HG02678 (cell line): ENCODE results near the gene BRAT1.

Experiments used
- ATAC-seq: cut with Tn5 transposase; IDR thresholded peaks from one replicate; pipeline ENCODE4 v1.9.1; 2021; ENCODE audit warnings: mild to moderate bottlenecking, moderate library complexity; ENCODE audit not compliant: unreplicated experiment

Gene BRAT1

DNA sequence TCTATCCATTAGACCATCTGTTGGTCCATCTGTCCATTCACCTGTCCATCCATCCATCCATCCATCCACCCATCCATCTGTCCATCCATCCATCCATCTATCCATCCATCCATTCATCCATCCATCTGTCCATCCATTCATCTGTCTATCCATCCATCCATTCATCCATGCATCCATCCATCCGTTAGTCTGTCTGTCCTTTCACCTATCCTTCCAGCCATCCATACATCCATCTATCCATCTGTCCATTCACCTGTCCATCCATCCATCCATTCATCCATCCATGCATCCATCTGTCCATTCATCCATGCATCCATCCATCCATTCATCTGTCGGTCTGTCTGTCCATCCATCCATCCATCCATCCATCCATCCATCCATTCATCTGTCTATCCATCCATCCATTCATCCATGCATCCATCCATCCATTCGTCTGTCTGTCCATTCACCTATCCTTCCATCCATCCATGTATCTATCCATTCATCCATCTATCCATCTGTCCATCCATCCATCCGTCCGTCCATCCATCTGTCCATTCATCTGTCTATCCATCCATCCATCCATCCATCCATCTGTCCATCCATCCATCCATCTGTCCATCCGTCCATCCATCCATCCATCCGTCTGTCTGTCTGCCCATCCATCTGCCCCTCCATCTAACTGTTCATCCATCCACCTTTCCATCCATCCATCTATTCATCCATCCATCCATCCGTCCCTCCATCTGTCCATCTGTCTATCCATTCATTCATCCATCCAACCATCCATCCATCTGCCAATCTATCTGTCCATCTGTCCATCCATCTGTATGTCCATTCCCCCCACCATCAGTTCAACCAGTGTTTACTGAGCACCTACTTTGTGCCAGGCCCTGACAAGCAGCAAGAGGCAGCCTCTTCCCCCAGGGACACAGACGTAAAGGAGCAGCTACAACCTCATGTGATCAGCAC is 40.6 kb downstream of the BRAT1 start:
- ATAC-seq: no peak

DNA sequence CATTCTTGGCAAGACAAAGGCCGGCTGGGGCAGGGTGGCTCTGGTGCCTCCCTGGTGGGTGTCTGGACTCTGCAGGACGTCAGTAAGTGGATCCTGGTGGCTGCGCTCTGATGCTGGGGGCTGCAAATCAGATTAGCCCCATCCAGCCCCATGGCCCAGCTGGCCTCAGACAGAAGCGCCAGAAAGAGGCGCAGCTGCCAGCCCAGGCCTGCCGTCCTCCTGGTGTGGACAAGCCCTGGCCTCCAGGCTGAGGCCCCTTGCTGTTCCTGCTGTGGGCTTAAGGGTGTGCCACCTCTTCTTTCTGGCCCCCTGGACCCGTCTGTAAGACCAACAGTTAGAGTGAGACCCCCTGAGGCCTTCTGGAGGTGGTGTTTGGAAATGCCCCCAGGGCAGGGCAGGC is 41.6 kb downstream of the BRAT1 start:
- no peak for ATAC-seq

- ATAC-seq: no peak
Observed at GRCh38 chr7:2512713-2513112, 42.6 kb downstream of the BRAT1 start.

DNA sequence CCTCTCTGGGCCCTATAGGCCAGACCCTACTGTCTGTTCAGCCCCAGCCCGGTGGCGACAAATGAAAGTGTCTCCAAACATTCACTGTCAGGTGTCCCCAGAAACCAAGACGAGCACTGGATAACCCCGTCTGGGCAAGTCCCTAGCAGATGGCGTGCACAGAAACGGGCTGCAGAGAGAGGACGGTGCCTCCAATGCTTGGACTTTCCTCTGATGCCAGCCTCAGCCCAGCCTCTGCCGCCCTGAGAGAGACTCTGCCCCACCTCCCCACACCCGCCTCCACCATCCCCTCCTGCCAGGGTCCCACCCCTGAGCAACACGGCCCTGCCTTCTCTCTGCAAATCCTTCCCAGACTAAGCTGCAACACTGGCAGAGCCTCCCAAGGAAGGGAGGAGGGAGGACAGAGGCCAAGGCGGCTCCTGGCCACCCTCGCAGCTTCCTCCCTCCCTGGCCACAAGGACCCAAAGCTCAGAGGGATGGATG is 43.1 kb downstream of the BRAT1 start:
- no peak for ATAC-seq

DNA sequence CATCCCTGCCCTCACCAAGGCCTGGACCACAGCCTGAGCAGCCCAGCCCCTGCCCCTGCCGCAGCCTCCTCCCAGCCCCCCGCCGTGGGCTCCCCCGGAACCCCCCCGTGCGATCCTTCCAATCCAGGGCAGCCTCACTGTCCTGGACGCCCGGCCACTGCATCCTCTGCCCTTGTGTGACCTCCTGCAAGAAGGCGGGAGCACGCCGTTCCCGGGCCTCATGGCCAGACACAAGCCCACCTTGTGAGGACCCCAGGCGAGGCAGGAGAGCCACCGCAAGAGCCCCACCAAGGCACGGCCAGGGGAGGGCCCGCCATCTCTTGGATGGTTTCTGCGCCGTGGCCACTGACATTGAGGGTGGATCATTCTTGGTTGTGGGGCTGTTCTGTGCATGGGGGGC is 43.6 kb downstream of the BRAT1 start:
- ATAC-seq: no peak

DNA sequence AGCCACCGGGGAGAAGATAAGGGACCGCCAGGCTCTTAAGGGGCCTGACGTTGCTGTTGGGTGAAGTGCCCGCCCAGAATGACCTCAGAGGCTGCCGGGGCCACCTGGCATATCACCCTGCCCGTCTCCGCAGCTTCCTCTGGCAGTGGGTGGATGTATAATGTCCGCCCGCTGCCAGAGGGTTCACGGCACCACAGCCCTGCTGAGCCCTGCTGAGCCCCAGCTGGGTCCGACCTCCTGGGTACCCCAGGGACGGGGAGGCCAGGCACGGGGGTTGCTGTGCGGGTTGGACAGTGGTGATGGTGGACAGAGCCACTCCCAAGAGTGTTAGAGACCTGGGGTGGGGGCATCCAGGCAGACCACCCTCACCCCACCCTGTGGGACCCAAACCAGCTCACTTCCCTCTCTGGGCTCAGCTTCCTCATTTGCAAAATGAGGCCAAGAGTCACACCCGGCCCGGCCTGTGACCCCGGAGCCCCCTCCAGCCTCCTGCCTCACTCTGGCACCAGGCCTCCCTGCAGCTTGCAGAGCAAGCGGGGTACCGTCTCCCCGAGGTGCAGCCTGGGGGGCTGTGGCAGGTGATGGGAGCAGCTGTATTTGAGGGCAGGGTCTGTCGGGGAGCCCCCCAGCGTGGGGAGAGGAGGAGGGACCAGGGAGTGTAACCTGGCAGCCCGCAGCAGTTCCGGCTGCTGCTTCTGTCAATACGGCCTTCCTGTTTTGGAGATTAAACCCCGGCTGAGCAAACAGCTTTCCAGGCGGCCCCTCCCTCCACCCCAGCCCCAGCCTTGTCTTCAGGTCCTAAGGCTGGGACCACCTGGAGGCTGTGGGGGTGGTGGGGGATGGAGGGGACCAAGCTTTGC is 44.2 kb downstream of the BRAT1 start:
- no peak for ATAC-seq

- ATAC-seq: no peak
Observed at GRCh38 chr7:2510130-2510776, 45.1 kb downstream of the BRAT1 start.

GRCh38 chr7:2509298-2509906 is 45.9 kb downstream of the BRAT1 start:
- no peak for ATAC-seq

DNA sequence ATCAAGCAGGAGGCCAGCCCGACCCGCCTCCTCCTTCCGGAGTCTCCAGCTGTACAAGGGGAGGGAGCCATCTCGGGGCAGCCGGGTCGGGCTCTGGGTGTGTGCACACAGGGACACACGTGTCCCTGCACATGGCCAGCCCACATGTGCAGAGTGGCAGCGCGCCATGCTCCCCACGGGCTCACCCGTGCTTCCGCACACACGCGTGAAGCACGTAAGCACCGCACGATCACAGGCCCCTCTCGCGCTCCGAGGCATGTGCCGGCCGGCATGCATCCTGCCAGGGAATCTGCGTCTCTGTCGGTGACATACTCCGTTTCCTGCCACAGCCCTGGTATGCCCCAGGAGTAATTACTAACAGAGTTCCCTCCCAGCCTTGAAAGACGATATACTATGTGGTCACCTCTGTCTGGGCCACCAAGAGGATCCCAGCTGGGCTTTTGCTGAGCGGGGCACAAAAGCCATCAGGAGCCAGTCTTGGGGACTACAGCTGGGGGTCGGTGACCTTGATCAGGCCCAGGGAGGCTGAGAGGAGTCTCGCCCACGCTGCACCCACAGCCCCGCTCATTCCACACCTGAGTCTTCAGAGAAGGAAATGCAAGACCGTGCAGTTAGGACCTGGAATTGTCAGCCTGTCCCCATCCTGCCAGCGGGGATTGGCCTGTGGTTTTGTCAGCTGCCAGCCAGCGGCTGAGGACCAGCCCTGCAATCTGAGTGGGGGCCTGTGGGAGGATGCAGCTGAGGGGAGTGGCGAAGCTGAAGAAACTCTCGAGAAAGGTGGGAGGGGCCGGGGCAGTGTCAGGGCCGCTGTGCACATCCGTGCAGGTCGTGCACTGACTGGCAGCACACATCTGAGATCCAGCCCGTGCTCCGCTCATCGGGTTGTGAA is 46.8 kb downstream of the BRAT1 start:
- peak; percentile 69 for ATAC-seq

- ATAC-seq: no peak
Observed at GRCh38 chr7:2507917-2508306, 47.4 kb downstream of the BRAT1 start.

GRCh38 chr7:2507208-2507916 is 48.0 kb downstream of the BRAT1 start:
- no peak for ATAC-seq

DNA sequence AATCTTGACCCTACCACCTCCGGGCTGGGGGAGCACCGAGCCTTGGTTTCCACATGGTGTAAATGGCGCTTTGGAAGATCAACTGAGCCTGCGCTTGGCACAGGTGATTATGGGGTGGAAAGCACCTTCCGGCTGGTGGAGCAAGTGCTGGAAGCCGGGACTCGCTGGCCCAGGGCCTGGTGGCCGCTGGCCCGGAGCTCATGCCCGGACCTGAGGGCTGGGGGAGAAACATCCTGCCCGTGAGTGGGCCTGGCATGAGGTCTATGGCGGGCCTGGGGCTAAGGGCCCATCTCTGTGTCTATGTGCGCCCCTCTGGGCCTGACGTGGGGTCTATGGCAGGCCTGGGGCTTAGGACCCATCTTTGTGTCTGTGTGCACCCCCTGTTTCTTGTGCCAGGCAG is 49.9 kb downstream of the BRAT1 start:
- no peak for ATAC-seq

DNA sequence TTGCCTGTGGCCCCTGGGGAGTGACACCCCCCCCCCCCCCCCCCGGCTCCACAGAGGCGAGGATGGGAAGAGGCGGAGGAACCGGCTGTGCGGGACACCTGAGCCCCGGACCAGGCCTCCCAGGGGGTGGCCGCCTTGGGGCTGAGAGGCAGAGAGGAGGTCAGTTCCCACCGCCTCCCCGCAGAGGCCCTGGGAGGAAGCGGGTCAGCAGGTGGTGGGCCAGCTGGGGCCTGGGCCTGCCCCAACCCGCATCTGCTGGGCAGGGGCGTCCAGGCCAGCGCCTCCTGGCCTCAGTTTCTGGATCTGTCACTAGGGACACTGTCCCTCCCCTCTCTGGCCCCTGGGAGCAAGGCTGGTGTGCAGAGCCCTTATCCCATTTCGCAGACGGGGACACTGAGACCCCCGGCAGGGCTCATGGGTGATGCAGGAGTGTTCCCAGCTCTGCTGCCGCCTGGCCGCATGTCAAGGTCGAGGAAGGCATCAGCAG is 50.4 kb downstream of the BRAT1 start:
- ATAC-seq: no peak

DNA sequence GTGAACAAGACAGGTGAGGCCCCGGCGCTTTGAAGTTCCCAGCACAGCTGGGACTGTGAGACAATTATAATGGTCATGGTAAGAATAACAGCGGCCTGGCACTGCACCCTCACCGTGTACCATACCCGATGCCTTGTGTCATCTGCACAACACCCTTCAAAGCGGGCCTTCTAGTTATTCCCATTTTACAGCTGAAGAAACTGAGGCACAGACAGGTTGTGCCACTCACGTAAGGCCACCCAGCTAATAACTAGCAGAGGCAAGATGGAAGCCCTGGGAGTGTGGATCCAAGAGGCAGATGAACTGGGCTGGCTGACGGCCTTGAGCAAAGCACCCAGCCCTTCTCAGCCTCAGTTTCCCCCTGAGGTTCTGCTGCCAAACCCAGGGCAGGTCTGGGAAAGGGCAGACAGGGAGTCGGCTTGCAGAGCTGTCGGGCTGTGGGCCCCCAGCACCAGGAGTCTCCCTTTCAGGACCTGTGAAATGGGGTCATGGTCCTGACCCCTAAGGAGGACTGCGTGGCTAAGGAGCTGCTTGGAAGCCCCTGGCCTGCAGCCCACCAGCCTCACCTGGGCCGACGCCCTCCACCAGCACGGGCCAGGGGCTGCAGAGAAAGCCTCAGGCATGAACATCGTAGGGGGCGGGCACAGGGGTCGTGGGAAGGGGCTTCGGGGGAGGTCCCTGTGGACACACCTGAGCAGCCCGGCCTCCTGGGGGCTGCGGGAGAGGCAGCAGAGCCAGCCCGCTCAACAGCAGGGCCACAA is 51.0 kb downstream of the BRAT1 start:
- ATAC-seq: no peak

DNA sequence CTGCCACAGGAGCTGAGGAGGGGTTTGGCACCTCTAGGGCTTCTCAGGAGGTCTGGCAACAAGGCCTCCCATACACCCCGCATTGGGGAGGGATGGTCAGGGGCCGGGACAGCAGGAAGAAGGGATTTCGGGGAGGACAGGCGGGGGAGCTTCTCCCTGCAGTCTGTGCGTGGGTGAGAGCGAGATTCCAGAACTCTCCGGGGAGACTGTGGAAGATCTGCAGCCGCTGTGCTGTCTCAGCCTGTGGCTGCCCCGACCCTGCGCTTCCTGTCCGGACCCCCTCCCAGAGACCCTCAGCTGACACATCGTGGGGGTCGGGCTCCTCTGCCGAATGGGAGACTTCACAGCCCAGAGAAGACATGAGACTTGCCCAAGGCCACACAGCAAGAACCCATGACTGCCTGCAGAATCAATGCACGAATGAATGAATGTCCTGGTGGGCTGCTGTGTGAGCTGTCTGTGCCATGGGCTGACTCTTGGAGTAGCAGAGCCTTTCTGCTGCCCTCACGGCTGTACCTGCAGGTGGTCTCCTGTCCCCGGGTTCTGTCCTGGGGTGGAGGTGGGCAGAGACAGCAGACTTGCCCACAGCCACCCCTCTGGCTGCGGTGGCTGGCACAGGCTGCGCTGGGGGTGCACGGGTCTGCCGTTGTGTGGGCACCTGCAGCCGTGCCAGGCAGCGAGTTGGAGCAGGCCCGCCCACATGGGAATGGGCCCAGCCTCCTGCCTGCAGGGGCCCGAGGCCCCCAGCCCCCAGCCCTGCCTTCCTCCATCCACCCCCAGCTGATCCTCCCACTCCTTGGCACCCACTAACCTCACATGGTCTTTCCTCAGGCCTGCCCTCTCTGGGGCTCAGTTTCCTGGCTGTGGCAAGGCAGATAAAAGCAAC is 52.0 kb downstream of the BRAT1 start:
- no peak for ATAC-seq

GRCh38 chr7:2502647-2502966 is 52.7 kb downstream of the BRAT1 start:
- ATAC-seq: no peak

DNA sequence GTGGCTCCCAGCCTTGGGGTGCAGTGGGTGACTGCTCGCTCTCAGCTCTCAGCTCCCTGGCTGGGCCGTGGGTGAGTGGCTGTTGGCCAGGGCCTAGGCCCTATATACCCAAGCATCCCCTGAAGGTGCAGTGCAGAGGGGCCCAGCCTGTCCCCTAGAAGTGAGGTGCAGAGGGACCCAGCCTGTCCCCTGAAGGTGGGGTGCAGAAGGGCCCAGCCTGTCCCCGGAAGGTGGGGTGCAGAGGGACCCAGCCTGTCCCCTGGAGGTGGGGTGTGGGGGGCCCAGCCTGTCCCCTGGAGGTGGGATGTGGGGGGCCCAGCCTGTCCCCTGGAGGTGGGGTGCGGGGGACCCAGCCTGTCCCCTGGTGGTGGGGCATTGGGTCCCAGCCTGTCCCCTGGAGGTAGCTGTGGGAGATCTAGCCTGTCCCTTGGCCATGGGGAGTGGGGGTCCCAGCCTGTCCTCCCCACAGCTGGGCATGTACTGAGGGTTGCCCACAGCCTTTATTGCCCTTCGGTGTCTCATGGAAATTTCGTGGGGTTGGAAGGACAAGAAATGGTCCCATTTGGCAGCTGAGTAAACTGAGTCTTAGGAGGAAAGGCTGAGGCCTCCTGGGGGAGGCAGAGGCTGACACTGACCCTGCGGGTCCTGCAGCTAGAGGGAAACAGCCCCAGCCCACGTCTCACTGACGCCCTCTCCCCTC is 53.2 kb downstream of the BRAT1 start:
- no peak for ATAC-seq
